GM18870 (cell line): ENCODE data around the gene PGR.

ENCODE experiments used
- ATAC-seq: cut with Tn5 transposase; IDR thresholded peaks from one replicate; pipeline ENCODE4 v1.9.1; 2021; ENCODE audit warnings: moderate library complexity; ENCODE audit not compliant: unreplicated experiment

The PGR gene

GRCh38 chr11:101129203-101129943 lies at the start of gene PGR:
TSS of gene PGR (minus strand) at chr11:101129813. CDS start at chr11:101129070, 743 bp downstream.
- no peak for ATAC-seq

- ATAC-seq: no peak
These were observed 46.8 kb upstream of the PGR start for GRCh38 chr11:101176381-101176780.

GRCh38 chr11:101169944-101170343 lies 40.3 kb upstream of the PGR start:
- no peak for ATAC-seq

- ATAC-seq: no peak
These were observed 36.4 kb upstream of the PGR start for GRCh38 chr11:101166038-101166437.

- no peak for ATAC-seq
These were observed 28.5 kb upstream of the PGR start for GRCh38 chr11:101158119-101158518.

GRCh38 chr11:101138245-101138930 lies 8.8 kb upstream of the PGR start:
- no peak for ATAC-seq

GRCh38 chr11:101133190-101133589 lies 3.6 kb upstream of the PGR start:
- ATAC-seq: no peak

- no peak for ATAC-seq
These were observed 926 bp downstream of the PGR start for GRCh38 chr11:101128571-101129202.

GRCh38 chr11:101127699-101128570 lies 1.7 kb downstream of the PGR start:
- no peak for ATAC-seq

- no peak for ATAC-seq
These were observed 2.4 kb downstream of the PGR start for GRCh38 chr11:101127197-101127698.

- ATAC-seq: no peak
These were observed 2.9 kb downstream of the PGR start for GRCh38 chr11:101126551-101127196.

- ATAC-seq: no peak
These were observed 13.9 kb downstream of the PGR start for GRCh38 chr11:101115671-101116160.

- ATAC-seq: no peak
These were observed 16.1 kb downstream of the PGR start for GRCh38 chr11:101113540-101113939.

- ATAC-seq: no peak
These were observed 24.9 kb downstream of the PGR start for GRCh38 chr11:101104716-101105115.

- no peak for ATAC-seq
These were observed 26.2 kb downstream of the PGR start for GRCh38 chr11:101103433-101103832.

- ATAC-seq: no peak
These were observed 29.0 kb downstream of the PGR start for GRCh38 chr11:101100601-101101000.

- no peak for ATAC-seq
These were observed 33.4 kb downstream of the PGR start for GRCh38 chr11:101096036-101096704.

GRCh38 chr11:101091781-101092180 lies 37.8 kb downstream of the PGR start:
- ATAC-seq: no peak

- ATAC-seq: no peak
These were observed 38.8 kb downstream of the PGR start for GRCh38 chr11:101090679-101091270.
